Astrocyte (in vitro differentiated cells and primary cell): ENCODE results near the gene LNX2. TPM values are rescaled to one million over a fixed set of nuclear protein-coding genes. Genes with fewer than 3 reads are reported as not detected.

ENCODE experiments used
- total RNA-seq: library from RNA; stranded (reverse); gene quantifications from 2 replicates; pipeline ENCODE4 v1.2.1, GENCODE V29; 2021

LNX2 gene
- total RNA-seq, 1 donor from 2014 or later, result 8.7 TPM

Other genes starting within 250 kb of the LNX2 start
- gene GTF3A, start 195.9 kb downstream of the LNX2 start, total RNA-seq, result 77.7 and 83.6 TPM in 2 replicates
- gene MTIF3, start 170.0 kb downstream of the LNX2 start, total RNA-seq, result 29.6 and 32.7 TPM in 2 replicates
- gene POLR1D, start 1.4 kb upstream of the LNX2 start, total RNA-seq, result 106 and 118 TPM in 2 replicates
- gene GSX1, start 172.0 kb upstream of the LNX2 start, total RNA-seq, result not detected in 2 replicates